ENCODE measurements around the gene CACNA1B.

CACNA1B gene

GRCh38 chr9:138063785-138064184, 186.2 kb downstream of the CACNA1B start:
- Histone ChIP-seq H3K4me1 (ENCODE audit: control insufficient read depth in 1 of 2, insufficient read depth in 1 of 2, low read depth in 1 of 2, low read length in 1 of 2) (no peaks in the 10 kb centered on the region), H3K27ac (no peak overlapping the region), H3K9me3 (no peaks in the 10 kb centered on the region), H3K36me3 (no peaks in the 10 kb centered on the region), H3K27me3 (peaks cover 10% of the 10 kb centered on the region), H3K4me3 (ENCODE audit: low read depth in 1 of 2, low read length in 1 of 2) (no peak overlapping the region)
- no peak for TF ChIP-seq CTCF (IDR thresholded peaks at IDR 0.05)

GRCh38 chr9:138064547-138064946, 187.0 kb downstream of the CACNA1B start:
- Histone ChIP-seq H3K4me1 (ENCODE audit: control insufficient read depth in 1 of 2, insufficient read depth in 1 of 2, low read depth in 1 of 2, low read length in 1 of 2) (no peaks in the 10 kb centered on the region), H3K36me3 (no peaks in the 10 kb centered on the region), H3K9me3 (no peaks in the 10 kb centered on the region), H3K4me3 (ENCODE audit: low read depth in 1 of 2, low read length in 1 of 2) (no peak overlapping the region), H3K27ac (no peak overlapping the region), H3K27me3 (peaks cover 12% of the 10 kb centered on the region)
- no peak for TF ChIP-seq CTCF (IDR thresholded peaks at IDR 0.05)

GRCh38 chr9:138065287-138065686, 187.7 kb downstream of the CACNA1B start:
- no peak overlapping the region for H3K4me3 ChIP-seq (ENCODE audit: low read depth in 1 of 2, low read length in 1 of 2)
- no peaks in the 10 kb centered on the region for H3K9me3 ChIP-seq
- no peak for TF ChIP-seq CTCF (IDR thresholded peaks at IDR 0.05)
- no peaks in the 10 kb centered on the region for H3K4me1 ChIP-seq (ENCODE audit: control insufficient read depth in 1 of 2, insufficient read depth in 1 of 2, low read depth in 1 of 2, low read length in 1 of 2)
- peaks cover 16% of the 10 kb centered on the region for H3K27me3 ChIP-seq
- H3K36me3 ChIP-seq, result no peaks in the 10 kb centered on the region
- no peak overlapping the region for H3K27ac ChIP-seq

GRCh38 chr9:138066049-138066448, 188.5 kb downstream of the CACNA1B start:
- Histone ChIP-seq H3K9me3 (no peaks in the 10 kb centered on the region), H3K4me3 (ENCODE audit: low read depth in 1 of 2, low read length in 1 of 2) (no peak overlapping the region), H3K27ac (no peak overlapping the region), H3K4me1 (ENCODE audit: control insufficient read depth in 1 of 2, insufficient read depth in 1 of 2, low read depth in 1 of 2, low read length in 1 of 2) (no peaks in the 10 kb centered on the region), H3K36me3 (no peaks in the 10 kb centered on the region), H3K27me3 (peaks cover 16% of the 10 kb centered on the region)
- no peak for TF ChIP-seq CTCF (IDR thresholded peaks at IDR 0.05)

GRCh38 chr9:138067613-138068367, 190.2 kb downstream of the CACNA1B start:
- no peak overlapping the region for H3K27ac ChIP-seq
- no peaks in the 10 kb centered on the region for H3K36me3 ChIP-seq
- H3K4me3 ChIP-seq (ENCODE audit: low read depth in 1 of 2, low read length in 1 of 2), result no peak overlapping the region
- no peaks in the 10 kb centered on the region for H3K4me1 ChIP-seq (ENCODE audit: control insufficient read depth in 1 of 2, insufficient read depth in 1 of 2, low read depth in 1 of 2, low read length in 1 of 2)
- H3K9me3 ChIP-seq, result no peaks in the 10 kb centered on the region
- H3K27me3 ChIP-seq, result peaks cover 16% of the 10 kb centered on the region
- no peak for TF ChIP-seq CTCF (IDR thresholded peaks at IDR 0.05)

Measured in neutrophil (primary cell).